ENCODE measurements around the gene C2CD2. TPM values are rescaled to one million over a fixed set of nuclear protein-coding genes. Genes with fewer than 3 reads are reported as not detected.

The C2CD2 gene
- total and polyA plus RNA-seq, 2 of the 8 experiments (the other 6 are each of a cell fraction or from before 2014, with no cell fraction given): 10.4 to 13.0 TPM

GRCh38 chr21:41867313-41867712, 86.5 kb downstream of the C2CD2 start:
- no peak overlapping the region for H3K4me3 ChIP-seq (ENCODE audit: extremely low read depth in 1 of 4, insufficient read depth in 2 of 4, low read depth in 3 of 4, low read length in 4 of 4)
- H3K4me1 ChIP-seq (replicated peaks in 1 of 4; ENCODE audit: control insufficient read depth in 3 of 4, insufficient read depth in 4 of 4, low read length in 3 of 4): peaks cover 0 to 6% (median 0%) of the 10 kb centered on the region in 4 experiments; a peak in 3 of 7 replicates
- no peak overlapping the region for H3K14ac ChIP-seq (ENCODE audit: insufficient read length)
- 0 out of 2 replicates have a peak overlapping the region, but pooled peaks have one; percentile 46 for H2BK15ac ChIP-seq (ENCODE audit: low read length)
- H2BK5ac ChIP-seq (ENCODE audit: low read depth, low read length): no peak overlapping the region
- no peak for DNase-seq (ENCODE audit: low read depth in 1 of 2, low spot score in 2 of 2)
- H3K4ac ChIP-seq (replicated peaks; ENCODE audit: insufficient read length, low read depth, low read length): no peak overlapping the region
- no peak overlapping the region for H3K27ac ChIP-seq (ENCODE audit: low read depth, low read length)
- no peaks in the 10 kb centered on the region for H3K9me3 ChIP-seq (ENCODE audit: insufficient read depth in 2 of 2, low read depth in 1 of 2, low read length in 1 of 2)
- no peak overlapping the region for H3K56ac ChIP-seq (replicated peaks; ENCODE audit: insufficient read length, low read depth, low read length)
- H2BK120ac ChIP-seq (replicated peaks; ENCODE audit: low read depth, low read length): no peak overlapping the region
- no peaks in the 10 kb centered on the region for H3K27me3 ChIP-seq (replicated peaks in 1 of 4; ENCODE audit: control insufficient read depth in 3 of 4, extremely low read depth in 1 of 4, insufficient read depth in 3 of 4, low read length in 3 of 4)
- CTCF ChIA-PET (ENCODE audit: partially characterized antibody): interaction anchor here (1.0 to 2.2 kb wide), 2 partner anchors 10 to 255 kb away, joined by 5 to 10 read pairs; no protein-coding TSS in a partner anchor
- TF ChIP-seq RXRA (IDR thresholded peaks at IDR 0.05; ENCODE audit: insufficient read depth, low read depth, low read length) (no peak), SUZ12 (IDR thresholded peaks at IDR 0.05; ENCODE audit: low read length) (no peak), JUN (IDR thresholded peaks at IDR 0.05; ENCODE audit: low read depth, low read length) (no peak), CHD1 (IDR thresholded peaks at IDR 0.05; ENCODE audit: low read depth, low read length) (no peak), MAFK (IDR thresholded peaks at IDR 0.05; ENCODE audit: low read depth, low read length) (no peak)
- H3K79me2 ChIP-seq (ENCODE audit: control insufficient read depth in 1 of 2, insufficient read depth in 2 of 2, low read length in 2 of 2): peaks cover 0 to 17% of the 10 kb centered on the region in 2 experiments; a peak in 2 of 4 replicates
- H3K9ac ChIP-seq (replicated peaks in 1 of 4; ENCODE audit: extremely low read depth in 1 of 4, low read depth in 3 of 4, low read length in 3 of 4): no peak overlapping the region
- H4K8ac ChIP-seq (ENCODE audit: extremely low read depth, insufficient read depth, low read length): no peak overlapping the region; the same call in 1 of the 2 replicates
- POLR2A ChIA-PET (ENCODE audit: partially characterized antibody): interaction anchor here (1.0 kb wide), 1 partner anchor 17 kb away, joined by 3 read pairs; no protein-coding TSS in a partner anchor
- H2AK5ac ChIP-seq (ENCODE audit: low read depth, low read length): no peak overlapping the region
- H4K91ac ChIP-seq (replicated peaks; ENCODE audit: insufficient read length, low read length): no peak overlapping the region
- peaks cover 0 to 2% of the 10 kb centered on the region in 2 experiments for H4K20me1 ChIP-seq (replicated peaks in 1 of 2; ENCODE audit: control insufficient read depth in 1 of 2, insufficient read depth in 2 of 2, low read length in 2 of 2)
- H2BK20ac ChIP-seq (ENCODE audit: low read length): 0 out of 2 replicates have a peak overlapping the region, but pooled peaks have one; percentile 72
- no peak overlapping the region for H3K23ac ChIP-seq (ENCODE audit: insufficient read length)
- no peak overlapping the region for H3K18ac ChIP-seq (ENCODE audit: extremely low read depth, low read length)
- 88% methylated on average over 8 of the region's 8 CpGs; no CpG with 5 or more reads in 1 of the 2 experiments for whole genome bisulfite sequencing, 2 experiments (ENCODE audit: extremely low coverage in 1 of 2, insufficient coverage in 1 of 2, insufficient read length in 1 of 2, insufficient replicate concordance in 2 of 2, low coverage in 1 of 2, low lambda C conversion rate in 2 of 2, missing lambda C conversion rate in 1 of 2)
- no peaks in the 10 kb centered on the region for H3K36me3 ChIP-seq (ENCODE audit: control insufficient read depth in 2 of 4, insufficient read depth in 4 of 4, low read length in 3 of 4)
- FAIRE-seq: no peak
- H2AFZ ChIP-seq (ENCODE audit: low read length): no peak overlapping the region
- peaks cover 8% of the 10 kb centered on the region for H3K79me1 ChIP-seq (ENCODE audit: low read depth, low read length)
- H3K23me2 ChIP-seq (ENCODE audit: low read depth, low read length): no peaks in the 10 kb centered on the region
- H2BK12ac ChIP-seq (ENCODE audit: low read depth, low read length): no peak overlapping the region
- H3K4me2 ChIP-seq (ENCODE audit: insufficient read depth in 1 of 2, low read depth in 2 of 2, low read length in 2 of 2): no peak overlapping the region
- H4K5ac ChIP-seq (ENCODE audit: insufficient read length, low read depth, low read length): no peak overlapping the region
